HTERT RPE-1 (cell line): ENCODE measurements around the gene RILPL2.
"Not testable (repeated sequence)": the region's sequence is repeated elsewhere in the genome, so short reads cannot be mapped to it uniquely, and the experiment has no call there.

ENCODE experiments used
- in situ Hi-C: fragments of 300-500 bp; cut with MboI; formaldehyde crosslinking; loops from 4 replicates; pipeline ENCODE4 v1.14.3; 2020; ENCODE audit warnings: low sequenced_read_pairs

The RILPL2 gene

GRCh38 chr12:123436017-123436964, at the start of gene RILPL2:
TSS of gene RILPL2 (minus strand) at chr12:123436684. CDS start at chr12:123436420, 264 bp downstream.
- in situ Hi-C loops: no loop called here

- in situ Hi-C loops: no loop called here
These were observed 49.3 kb upstream of the RILPL2 start for GRCh38 chr12:123485756-123486155.

- in situ Hi-C loops: no loop called here
These were observed 47.2 kb upstream of the RILPL2 start for GRCh38 chr12:123483602-123484248.

- in situ Hi-C loops: no loop called here
These were observed 46.4 kb upstream of the RILPL2 start for GRCh38 chr12:123482876-123483275.

- in situ Hi-C loops: not testable (repeated sequence)
These were observed 44.8 kb upstream of the RILPL2 start for GRCh38 chr12:123481251-123481650.

GRCh38 chr12:123479442-123480180, 43.1 kb upstream of the RILPL2 start:
- in situ Hi-C loops: no loop called here

GRCh38 chr12:123478762-123479161, 42.3 kb upstream of the RILPL2 start:
- in situ Hi-C loops: no loop called here

- in situ Hi-C loops: no loop called here
These were observed 41.6 kb upstream of the RILPL2 start for GRCh38 chr12:123478069-123478468.

GRCh38 chr12:123475246-123475703, 38.8 kb upstream of the RILPL2 start:
- in situ Hi-C loops: no loop called here

- in situ Hi-C loops: no loop called here
These were observed 38.2 kb upstream of the RILPL2 start for GRCh38 chr12:123474485-123475245.

GRCh38 chr12:123472438-123472849, 36.0 kb upstream of the RILPL2 start:
- in situ Hi-C loops: no loop called here

GRCh38 chr12:123471374-123472068, 35.0 kb upstream of the RILPL2 start:
- in situ Hi-C loops: no loop called here

- in situ Hi-C loops: no loop called here
These were observed 33.5 kb upstream of the RILPL2 start for GRCh38 chr12:123469978-123470377.

- in situ Hi-C loops: no loop called here
These were observed 32.3 kb upstream of the RILPL2 start for GRCh38 chr12:123468786-123469185.

GRCh38 chr12:123465084-123465483, 28.6 kb upstream of the RILPL2 start:
- in situ Hi-C loops: no loop called here

- in situ Hi-C loops: not testable (repeated sequence)
These were observed 26.7 kb upstream of the RILPL2 start for GRCh38 chr12:123463174-123463573.

- in situ Hi-C loops: no loop called here
These were observed 21.7 kb upstream of the RILPL2 start, which contains the start of gene SNRNP35 for GRCh38 chr12:123457980-123458779. TSS of gene SNRNP35 (plus strand) at chr12:123458139. CDS start at chr12:123465541, 7,402 bp downstream.

GRCh38 chr12:123453165-123453564, 16.7 kb upstream of the RILPL2 start:
- in situ Hi-C loops: no loop called here

GRCh38 chr12:123452276-123452550, 15.7 kb upstream of the RILPL2 start:
- in situ Hi-C loops: not testable (repeated sequence)
